Keratinocyte (primary cell): ENCODE measurements around the gene CREG2. TPM values are rescaled to one million over a fixed set of nuclear protein-coding genes. Genes with fewer than 3 reads are reported as not detected.

Experiments used
- DNase-seq: peaks from one replicate; pipeline ENCODE4 v3.0.0-alpha.2; 2011; ENCODE audit warnings: low read depth, missing footprints, low spot score
- FAIRE-seq: peaks from 2 replicates; lab custom pipeline; 2011; peaks lifted over from hg19 to GRCh38; lab: Jason Lieb, UNC
- H2AFZ ChIP-seq: 2 replicates; pipeline ENCODE4 v1.6.0; 2012; ENCODE audit warnings: low read length, control low read depth, inconsistent platforms; ENCODE audit not compliant: control insufficient read depth
- H3K27ac ChIP-seq: 2 replicates; pipeline ENCODE4 v1.5.1; 2011; ENCODE audit warnings: low read length; ENCODE audit not compliant: control insufficient read depth, insufficient read depth
- H3K27me3 ChIP-seq: 3 replicates; pipeline ENCODE4 v1.6.0; 2011; ENCODE audit warnings: low read length; ENCODE audit not compliant: control insufficient read depth, insufficient read depth; ENCODE audit errors: extremely low read depth
- H3K36me3 ChIP-seq, 2 experiments: 2 replicates in 1 of 2; 3 replicates in 1 of 2; pipeline ENCODE4 v1.5.1; 2011; ENCODE audit warnings: low read length in 2 of 2, mild to moderate bottlenecking in 1 of 2; ENCODE audit not compliant: control insufficient read depth in 2 of 2, insufficient read depth in 2 of 2; ENCODE audit errors: extremely low read depth in 1 of 2
- H3K4me1 ChIP-seq: 3 replicates; pipeline ENCODE4 v1.5.1; 2011; ENCODE audit warnings: low read length; ENCODE audit not compliant: control insufficient read depth, insufficient read depth; ENCODE audit errors: extremely low read depth
- H3K4me2 ChIP-seq: 3 replicates; pipeline ENCODE4 v1.6.0; 2011; ENCODE audit warnings: low read depth, low read length; ENCODE audit not compliant: control insufficient read depth, insufficient read depth; ENCODE audit errors: extremely low read depth
- H3K4me3 ChIP-seq, 3 experiments: fragments of 200-600 bp in 1 of 3; sonication (generic) in 1 of 3; 2 replicates in 2 of 3; 3 replicates in 1 of 3; pipeline ENCODE4 v1.5.1; 2011 to 2016; ENCODE audit warnings: low read length in 3 of 3, mild to moderate bottlenecking in 3 of 3, control low read depth in 2 of 3, inconsistent platforms in 1 of 3, low read depth in 1 of 3, mixed read lengths in 1 of 3, mixed run types in 1 of 3, moderate library complexity in 1 of 3; ENCODE audit not compliant: control insufficient read depth in 2 of 3, insufficient read depth in 2 of 3; ENCODE audit errors: extremely low read depth in 1 of 3
- H3K79me2 ChIP-seq: 2 replicates; pipeline ENCODE4 v1.6.0; 2012; ENCODE audit warnings: low read length; ENCODE audit not compliant: control insufficient read depth, insufficient read depth
- H3K9ac ChIP-seq: 3 replicates; pipeline ENCODE4 v1.6.0; 2011; ENCODE audit warnings: low read length; ENCODE audit not compliant: control insufficient read depth, insufficient read depth; ENCODE audit errors: extremely low read depth
- H3K9me1 ChIP-seq: 3 replicates; pipeline ENCODE4 v1.6.0; 2011; ENCODE audit warnings: low read length; ENCODE audit not compliant: control insufficient read depth, insufficient read depth; ENCODE audit errors: extremely low read depth
- H3K9me3 ChIP-seq: 2 replicates; pipeline ENCODE4 v1.5.1; 2012; ENCODE audit warnings: low read depth, low read length; ENCODE audit not compliant: control insufficient read depth
- H4K20me1 ChIP-seq: 3 replicates; pipeline ENCODE4 v1.6.0; 2011; ENCODE audit warnings: low read length; ENCODE audit not compliant: control insufficient read depth, insufficient read depth; ENCODE audit errors: extremely low read depth
- CTCF ChIP-seq, 3 experiments: IDR thresholded peaks in 1 of 3; conservative IDR thresholded peaks in 1 of 3; optimal IDR thresholded peaks in 1 of 3; 2 replicates in 2 of 3; 3 replicates in 1 of 3; pipeline versions ENCODE3 to v1.5.1; 2011; ENCODE audit warnings: low read length in 3 of 3, mild to moderate bottlenecking in 3 of 3, moderate library complexity in 2 of 3, control low read depth in 1 of 3, inconsistent platforms in 1 of 3; ENCODE audit not compliant: insufficient read depth in 2 of 3; ENCODE audit errors: extremely low read depth in 1 of 3
- EZH2 ChIP-seq: IDR thresholded peaks from one replicate; pipeline ENCODE4 v1.6.1; 2012; ENCODE audit warnings: inconsistent platforms, mild to moderate bottlenecking, low read length, moderate library complexity
- dilution Hi-C: fragments of 300-500 bp; cut with MboI; formaldehyde crosslinking; loops from one replicate; pipeline ENCODE4 v1.7.0; 2020; ENCODE audit warnings: low sequenced_read_pairs; ENCODE audit not compliant: extremely low pct_ligation_motif_present
- polyA plus RNA-seq, 5 experiments: library from polyadenylated mRNA; depleted of rRNA in 3 of 5; stranded (reverse) in 3 of 5; stranded (forward) in 1 of 5; unstranded in 1 of 5; fragments of >200 nt; gene quantifications; 1 replicate in 1 of 5; 2 replicates in 3 of 5; 3 replicates in 1 of 5; pipeline versions ENCODE4 v1.2.1 to v1.2.3, GENCODE V29; 2011 to 2012; ENCODE audit warnings: missing spikeins in 2 of 5, low read depth in 1 of 5, low replicate concordance in 1 of 5

The CREG2 gene
- polyA plus RNA-seq, 1 donor (not counting 4 experiments of a cell fraction or from before 2014, with no cell fraction given), result 1.7 TPM

DNA sequence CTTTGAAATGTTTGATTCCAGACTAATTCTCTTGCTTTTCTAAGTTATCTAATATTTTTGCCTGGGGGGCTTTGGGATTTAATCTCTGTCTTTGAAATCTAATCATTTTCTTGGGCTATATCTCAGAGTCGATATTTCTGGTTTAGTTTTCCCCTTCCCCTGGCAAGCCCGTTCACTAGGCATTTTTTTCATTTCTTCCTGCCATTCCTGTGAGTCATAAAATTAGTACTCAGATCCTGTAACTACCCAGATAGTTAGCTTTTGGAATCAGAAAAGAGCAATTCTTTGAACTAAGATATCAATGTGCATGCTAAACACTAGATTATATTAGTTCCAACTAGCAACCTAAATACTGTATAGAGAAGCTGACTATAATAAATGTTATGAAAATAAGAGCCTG, 49.4 kb downstream of the CREG2 start:
- Histone ChIP-seq H3K4me1 (peaks cover 10% of the 10 kb centered on the region), H3K36me3 (no peaks in the 10 kb centered on the region), H3K79me2 (no peaks in the 10 kb centered on the region), H3K27ac (peak overlapping the region; percentile 24), H3K4me3 (no peak overlapping the region), H3K4me2 (peak overlapping the region; percentile 63), H3K9me3 (no peaks in the 10 kb centered on the region), H3K9me1 (no peaks in the 10 kb centered on the region), H2AFZ (no peak overlapping the region), H3K9ac (no peak overlapping the region), H3K27me3 (no peaks in the 10 kb centered on the region), H4K20me1 (no peaks in the 10 kb centered on the region)
- DNase-seq, result no peak
- dilution Hi-C loops, result no loop called here
- FAIRE-seq, result peak; percentile 63
- TF ChIP-seq CTCF (optimal IDR thresholded peaks at IDR 0.05 in 1 of 3, IDR thresholded peaks at IDR 0.05 in 1 of 3, conservative IDR thresholded peaks at IDR 0.05 in 1 of 3; ENCODE audit: extremely low read depth in 1 of 3, insufficient read depth in 2 of 3, low read length in 3 of 3), result no peak
- no peak for TF ChIP-seq EZH2

GRCh38 chr2:101332885-101333766, 54.2 kb downstream of the CREG2 start:
- H3K27ac ChIP-seq, result no peak overlapping the region
- H4K20me1 ChIP-seq, result no peaks in the 10 kb centered on the region
- H3K4me3 ChIP-seq, result no peak overlapping the region
- FAIRE-seq (no peak), DNase-seq (no peak)
- no peak overlapping the region for H3K9ac ChIP-seq
- H3K9me3 ChIP-seq, result no peaks in the 10 kb centered on the region
- no peaks in the 10 kb centered on the region for H3K36me3 ChIP-seq
- H3K79me2 ChIP-seq, result no peaks in the 10 kb centered on the region
- no peak overlapping the region for H2AFZ ChIP-seq
- no peaks in the 10 kb centered on the region for H3K9me1 ChIP-seq
- dilution Hi-C loops, result no loop called here
- TF ChIP-seq EZH2, result no peak
- TF ChIP-seq CTCF (optimal IDR thresholded peaks at IDR 0.05 in 1 of 3, IDR thresholded peaks at IDR 0.05 in 1 of 3, conservative IDR thresholded peaks at IDR 0.05 in 1 of 3; ENCODE audit: extremely low read depth in 1 of 3, insufficient read depth in 2 of 3, low read length in 3 of 3), result no peak
- H3K4me2 ChIP-seq, result no peak overlapping the region
- H3K4me1 ChIP-seq, result peaks cover 38% of the 10 kb centered on the region
- H3K27me3 ChIP-seq, result no peaks in the 10 kb centered on the region
